Spleen (tissue), 11 donors: ENCODE data around the gene S100A3. TPM values are rescaled to one million over a fixed set of nuclear protein-coding genes. Genes with fewer than 3 reads are reported as not detected.

ENCODE experiments used
- DNase-seq: peaks from one replicate; pipeline ENCODE4 v3.0.0-alpha.2; 2020
- H3K27ac ChIP-seq, 8 donors: fragments of 200-600 bp; sonication (generic) in 7 of 8; 1 replicate in 4 of 8; 2 replicates in 4 of 8; pipeline versions ENCODE4 v1.5.0 to v1.8.0; 2016 to 2021; ENCODE audit warnings: inconsistent platforms in 4 of 8, mild to moderate bottlenecking in 4 of 8, moderate library complexity in 1 of 8
- H3K27me3 ChIP-seq, 7 donors: fragments of 200-600 bp; sonication (generic) in 6 of 7; replicated peaks in 1 of 7; 1 replicate in 4 of 7; 2 replicates in 3 of 7; pipeline versions ENCODE4 v1.5.0 to v1.8.0; 2016 to 2021; ENCODE audit warnings: inconsistent platforms in 3 of 7, mild to moderate bottlenecking in 1 of 7
- H3K36me3 ChIP-seq, 6 donors: fragments of 200-600 bp; sonication (generic) in 5 of 6; 1 replicate in 4 of 6; 2 replicates in 2 of 6; pipeline versions ENCODE4 v1.5.0 to v1.8.0; 2016 to 2021; ENCODE audit warnings: inconsistent platforms in 2 of 6
- H3K4me1 ChIP-seq, 6 donors: fragments of 200-600 bp; sonication (generic) in 5 of 6; 1 replicate in 3 of 6; 2 replicates in 3 of 6; pipeline versions ENCODE4 v1.5.0 to v1.8.0; 2016 to 2021; ENCODE audit warnings: inconsistent platforms in 3 of 6
- H3K4me3 ChIP-seq, 8 donors: fragments of 200-600 bp; sonication (generic) in 7 of 8; 1 replicate in 4 of 8; 2 replicates in 4 of 8; pipeline versions ENCODE4 v1.5.0 to v1.8.0; 2016 to 2021; ENCODE audit warnings: inconsistent platforms in 4 of 8, mild to moderate bottlenecking in 4 of 8, moderate library complexity in 2 of 8
- H3K9me3 ChIP-seq, 8 donors: fragments of 200-600 bp; sonication (generic) in 7 of 8; 1 replicate in 4 of 8; 2 replicates in 4 of 8; pipeline versions ENCODE4 v1.5.0 to v1.8.0; 2016 to 2021; ENCODE audit warnings: inconsistent platforms in 4 of 8
- POLR2A ChIP-seq, 3 donors: fragments of 450-650 bp; IDR thresholded peaks; one replicate each; pipeline ENCODE4 v1.5.1; 2017; ENCODE audit warnings: antibody characterized with exemption in 3 of 3, mild to moderate bottlenecking in 1 of 3
- POLR2AphosphoS5 ChIP-seq, 3 donors: sonication (generic); formaldehyde crosslinking; IDR thresholded peaks; one replicate each; pipeline ENCODE4 v1.5.1; 2017; ENCODE audit warnings: antibody characterized with exemption in 3 of 3
- WGBS, 5 donors: extraction: QIAGEN DNeasy Blood & Tissue Kit in 3 of 5; methylation state at CpG; one replicate each; pipeline versions ENCODE4 v1.1.5 to v1.1.7; 2013 to 2018; 5-methylcytosine and 5-hydroxymethylcytosine counted together
- intact Hi-C: fragments of 100-400 bp; cut with DNase I; formaldehyde crosslinking; loops from one replicate; pipeline ENCODE4 v1.15.0; 2023; ENCODE audit warnings: low total_unique reads
- polyA plus RNA-seq, 3 donors: library from polyadenylated mRNA; stranded (reverse); fragments of 200-250 nt; gene quantifications; one replicate each; pipeline ENCODE4 v1.2.1, GENCODE V29; 2013
- total RNA-seq, 7 donors: library from RNA; depleted of rRNA in 3 of 7; stranded (reverse); fragments of >200 nt in 3 of 7; fragmentation: NEBNext Ultra II Directional in 4 of 7; extraction: Animal tissue kit (Norgen Biotek cat#: 25700) in 4 of 7; gene quantifications; one replicate each; pipeline versions ENCODE4 v1.1.0 to v1.2.1, GENCODE V29; 2016 to 2021
- TF ChIP-seq, protein P1 (sequence below), 11 experiments: fragments of 200-600 bp in 7 of 11; fragments of 450-650 bp in 4 of 11; sonication (generic) in 4 of 11; IDR thresholded peaks in 8 of 11; conservative IDR thresholded peaks in 3 of 11; 1 replicate in 7 of 11; 2 replicates in 4 of 11; pipeline versions ENCODE4 v1.4.0 to v1.8.0; 2016 to 2021; ENCODE audit warnings: antibody characterized with exemption in 11 of 11, inconsistent platforms in 4 of 11, mild to moderate bottlenecking in 1 of 11
- donor health status: healthy with polysubstance abuse.
- donor health status: DM: no; HTN: no; CAD: no; lungs with moderate emphysema.
- donor health status: DM: no; HTN: no; CAD: no.
- donor health status: Bipolar disorder and iron deficiency.
- donor health status: healthy.
- donor health status: DM: no; HTN: no; CAD: no.
- donor health status: DM: yes; HTN: yes; CAD: no.

S100A3 gene
- total and polyA plus RNA-seq, 10 donors = 0.44 to 2.6 (median 1.2) TPM; not detected in 4

DNA sequence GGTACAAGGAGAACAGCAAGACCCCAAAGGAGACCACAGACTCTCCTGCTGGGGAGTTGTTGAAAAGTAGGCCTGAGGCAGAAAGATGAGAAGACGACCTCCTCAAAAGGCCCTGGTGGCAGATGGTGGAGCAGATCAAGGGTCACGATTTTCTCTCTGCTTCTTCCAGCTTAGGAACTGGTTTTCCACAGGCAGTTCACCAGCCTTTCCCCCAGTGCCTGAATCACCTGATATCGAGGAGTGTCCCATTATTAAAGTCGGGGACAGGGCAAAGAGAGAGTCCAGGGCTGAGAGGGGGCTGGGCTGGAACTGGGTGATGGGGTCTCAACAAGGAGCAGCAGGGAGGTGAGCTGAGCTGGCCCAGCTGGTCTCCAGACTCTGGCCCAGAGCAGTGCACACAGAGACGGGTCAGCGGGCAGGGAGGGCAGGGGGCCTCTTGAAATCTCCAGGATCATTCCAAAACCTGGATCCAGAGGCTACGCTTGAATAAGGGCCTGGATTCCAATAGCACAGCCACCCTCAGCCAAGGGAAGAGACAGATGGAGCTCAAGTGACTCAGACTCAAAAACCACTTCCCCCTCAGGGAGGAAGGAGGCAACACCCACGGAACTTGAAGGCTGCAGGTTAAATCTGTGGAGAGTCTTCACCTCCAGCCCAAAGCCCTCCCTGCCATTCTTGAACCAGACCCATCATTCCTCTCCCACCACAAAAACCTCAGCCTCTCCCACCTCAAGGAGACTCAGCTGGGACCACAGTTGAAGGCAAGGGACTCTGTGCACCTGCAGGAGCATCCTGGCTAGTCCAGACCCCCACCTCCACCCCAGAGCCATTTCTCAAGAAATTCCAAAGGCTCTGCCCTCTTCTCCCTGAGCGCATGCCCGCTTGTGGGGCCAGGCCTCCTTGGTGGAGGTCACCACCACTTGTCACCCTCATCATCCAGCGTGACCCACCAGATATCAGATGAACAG is 8.4 kb downstream of the S100A3 start, which contains the start of gene S100A5:
TSS of gene S100A5 (minus strand) at position 541 of the 968 bp plus-strand sequence. CDS start 743 bp downstream, outside the sequence.
- WGBS, 5 donors = 69 to 73% (median 72%) methylated on average over 10 to 11 of the region's 11 CpGs
- DNase-seq = peak; percentile 82
- H3K27me3 ChIP-seq = no peaks in the 10 kb centered on the region
- peak within 1 kb of the TSS; percentile 64 to 93 (median 78) for H3K27ac ChIP-seq
- peak within 1 kb of the TSS in 1 of 8 donors; percentile 31 for H3K4me3 ChIP-seq
- H3K4me1 ChIP-seq = peaks cover 29 to 78% (median 67%) of the 10 kb centered on the region in 6 donors
- TF ChIP-seq, protein P1, sequence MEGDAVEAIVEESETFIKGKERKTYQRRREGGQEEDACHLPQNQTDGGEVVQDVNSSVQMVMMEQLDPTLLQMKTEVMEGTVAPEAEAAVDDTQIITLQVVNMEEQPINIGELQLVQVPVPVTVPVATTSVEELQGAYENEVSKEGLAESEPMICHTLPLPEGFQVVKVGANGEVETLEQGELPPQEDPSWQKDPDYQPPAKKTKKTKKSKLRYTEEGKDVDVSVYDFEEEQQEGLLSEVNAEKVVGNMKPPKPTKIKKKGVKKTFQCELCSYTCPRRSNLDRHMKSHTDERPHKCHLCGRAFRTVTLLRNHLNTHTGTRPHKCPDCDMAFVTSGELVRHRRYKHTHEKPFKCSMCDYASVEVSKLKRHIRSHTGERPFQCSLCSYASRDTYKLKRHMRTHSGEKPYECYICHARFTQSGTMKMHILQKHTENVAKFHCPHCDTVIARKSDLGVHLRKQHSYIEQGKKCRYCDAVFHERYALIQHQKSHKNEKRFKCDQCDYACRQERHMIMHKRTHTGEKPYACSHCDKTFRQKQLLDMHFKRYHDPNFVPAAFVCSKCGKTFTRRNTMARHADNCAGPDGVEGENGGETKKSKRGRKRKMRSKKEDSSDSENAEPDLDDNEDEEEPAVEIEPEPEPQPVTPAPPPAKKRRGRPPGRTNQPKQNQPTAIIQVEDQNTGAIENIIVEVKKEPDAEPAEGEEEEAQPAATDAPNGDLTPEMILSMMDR (IDR thresholded peaks at IDR 0.05 in 8 of 11, conservative IDR thresholded peaks at IDR 0.05 in 3 of 11) = no peak
- peak in 1 of 3 donors; percentile 43 for TF ChIP-seq POLR2AphosphoS5 (IDR thresholded peaks at IDR 0.05)
- intact Hi-C loops = no loop called here
- peaks cover 0 to 26% (median 0%) of the 10 kb centered on the region in 6 donors for H3K36me3 ChIP-seq
- no peaks in the 10 kb centered on the region for H3K9me3 ChIP-seq

- peak overlapping the region in 4 of 8 donors; percentile 73 to 93 (median 88) for H3K27ac ChIP-seq
- peaks cover 24 to 78% (median 66%) of the 10 kb centered on the region in 6 donors for H3K4me1 ChIP-seq
- H3K9me3 ChIP-seq = no peaks in the 10 kb centered on the region
- peaks cover 0 to 27% (median 0%) of the 10 kb centered on the region in 6 donors for H3K36me3 ChIP-seq
- no peaks in the 10 kb centered on the region for H3K27me3 ChIP-seq
- peak; percentile 48 for DNase-seq
- 85 to 89% (median 87%) methylated on average over 4 of the region's 4 CpGs for WGBS, 5 donors
- intact Hi-C loops = no loop called here
- TF ChIP-seq, protein P1 (IDR thresholded peaks at IDR 0.05 in 8 of 11, conservative IDR thresholded peaks at IDR 0.05 in 3 of 11) = no peak
- TF ChIP-seq POLR2A (IDR thresholded peaks at IDR 0.05) (no peak), POLR2AphosphoS5 (IDR thresholded peaks at IDR 0.05) (no peak)
- no peak overlapping the region for H3K4me3 ChIP-seq
Observed at GRCh38 chr1:153539395-153540093, 9.5 kb downstream of the S100A3 start.

- DNase-seq = peak; percentile 66
- Histone ChIP-seq H3K4me3 (no peak overlapping the region), H3K9me3 (no peaks in the 10 kb centered on the region), H3K27ac (peak overlapping the region in 2 of 8 donors; percentile 9 to 32), H3K27me3 (no peaks in the 10 kb centered on the region), H3K36me3 (peaks cover 0 to 23% (median 0%) of the 10 kb centered on the region in 6 donors), H3K4me1 (peaks cover 22 to 78% (median 66%) of the 10 kb centered on the region in 6 donors)
- intact Hi-C loops = no loop called here
- TF ChIP-seq, protein P1 (IDR thresholded peaks at IDR 0.05 in 8 of 11, conservative IDR thresholded peaks at IDR 0.05 in 3 of 11) = no peak
- no peak for TF ChIP-seq POLR2A (IDR thresholded peaks at IDR 0.05)
- TF ChIP-seq POLR2AphosphoS5 (IDR thresholded peaks at IDR 0.05) = no peak
- WGBS, 5 donors = 82 to 90% (median 88%) methylated on average over 6 of the region's 6 CpGs
Observed at GRCh38 chr1:153538315-153538821, 10.7 kb downstream of the S100A3 start.
